Activated CD4-positive, CD25-positive, alpha-beta regulatory T cell (primary cell): Measurements from ENCODE around the gene KLHL12.
"Not testable (repeated sequence)": the region's sequence is repeated elsewhere in the genome, so short reads cannot be mapped to it uniquely, and the experiment has no call there.

ENCODE experiments used
- DNase-seq, 4 experiments: peaks; one replicate each; lab custom pipeline; 2025; lab: John Stamatoyannopoulos, UW

The KLHL12 gene

DNA sequence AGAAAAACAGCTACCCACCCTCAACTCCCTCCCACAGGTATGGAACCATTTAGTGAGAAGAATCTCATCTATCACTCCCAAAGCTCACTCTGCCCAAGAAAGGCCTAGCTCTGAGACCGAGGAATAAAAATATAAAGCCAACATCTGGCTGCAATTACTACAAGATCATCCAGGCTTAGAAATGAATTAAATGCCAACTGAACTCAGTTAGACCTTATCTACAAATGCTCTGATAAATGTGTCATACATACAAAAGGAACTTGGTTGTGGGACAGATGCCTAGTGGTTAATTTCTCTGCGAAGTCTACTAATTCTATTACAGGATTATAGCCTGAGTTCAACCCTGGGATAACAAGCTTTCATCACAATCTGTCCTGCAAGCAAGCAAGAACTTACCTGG is 24.4 kb upstream of the KLHL12 start:
- DNase-seq: no peak

GRCh38 chr1:202945483-202945882 is 18.4 kb upstream of the KLHL12 start:
- no peak for DNase-seq

- DNase-seq: no peak
These were observed 17.4 kb upstream of the KLHL12 start for GRCh38 chr1:202944438-202944921.

GRCh38 chr1:202942426-202942825 is 15.4 kb upstream of the KLHL12 start:
- no peak for DNase-seq

- no peak for DNase-seq
These were observed 14.3 kb upstream of the KLHL12 start for GRCh38 chr1:202941372-202941771.

DNA sequence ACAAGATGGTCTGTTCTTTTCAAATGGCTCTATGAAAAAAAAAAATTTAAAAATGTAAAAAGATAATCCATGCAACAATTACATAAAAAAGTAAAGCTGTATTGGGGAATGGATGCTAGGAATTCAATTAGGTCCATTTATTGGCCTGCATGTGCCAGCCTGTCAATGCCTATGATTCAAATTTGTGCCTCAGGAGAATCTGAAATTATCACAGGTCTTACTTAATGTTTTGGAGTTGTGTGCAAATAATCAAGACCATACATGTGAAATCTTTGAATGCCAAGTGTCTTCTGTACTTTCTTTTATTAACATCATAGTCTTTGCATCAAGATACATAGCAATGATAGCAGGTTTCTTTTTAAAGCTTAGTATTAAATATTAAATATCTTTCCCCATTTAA is 13.5 kb upstream of the KLHL12 start:
- DNase-seq: no peak

GRCh38 chr1:202938287-202938925 is 11.4 kb upstream of the KLHL12 start:
- DNase-seq: no peak

DNA sequence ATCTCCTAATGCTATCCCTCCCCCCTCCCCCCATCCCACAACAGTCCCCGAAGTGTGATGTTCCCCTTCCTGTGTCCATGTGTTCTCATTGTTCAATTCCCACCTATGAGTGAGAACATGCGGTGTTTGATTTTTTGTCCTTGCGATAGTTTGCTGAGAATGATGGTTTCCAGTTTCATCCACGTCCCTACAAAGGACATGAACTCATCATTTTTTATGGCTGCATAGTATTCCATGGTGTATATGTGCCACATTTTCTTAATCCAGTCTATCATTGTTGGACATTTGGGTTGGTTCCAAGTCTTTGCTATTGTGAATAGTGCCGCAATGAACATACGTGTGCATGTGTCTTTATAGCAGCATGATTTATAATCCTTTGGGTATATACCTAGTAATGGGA is 9.4 kb upstream of the KLHL12 start:
- not testable (repeated sequence) for DNase-seq

- DNase-seq: no peak
These were observed 8.8 kb upstream of the KLHL12 start for GRCh38 chr1:202935844-202936243.

DNA sequence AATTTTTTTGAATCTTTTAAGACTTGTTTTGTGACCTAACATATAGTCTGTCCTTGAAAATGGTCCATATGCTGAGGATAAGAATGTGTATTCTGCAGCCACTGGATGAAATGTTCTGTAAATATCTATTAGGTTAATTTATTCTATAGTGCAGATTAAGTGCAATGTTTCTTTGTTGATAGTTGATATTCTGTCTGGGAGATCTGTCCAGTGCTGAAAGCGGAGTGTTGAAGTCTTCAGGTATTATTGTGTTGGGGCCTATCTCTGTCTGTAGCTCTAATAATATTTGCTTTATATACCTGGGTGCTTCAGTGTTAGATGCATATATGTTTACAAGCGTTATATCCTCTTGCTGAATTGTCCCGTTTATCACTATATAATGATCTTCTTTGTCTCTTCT is 7.7 kb upstream of the KLHL12 start:
- no peak for DNase-seq

GRCh38 chr1:202932476-202932875 is 5.4 kb upstream of the KLHL12 start:
- DNase-seq: no peak

GRCh38 chr1:202923533-202923932 is 3.5 kb downstream of the KLHL12 start:
- no peak for DNase-seq

- no peak for DNase-seq
These were observed 7.4 kb downstream of the KLHL12 start for GRCh38 chr1:202919615-202920014.

- no peak for DNase-seq
These were observed 11.9 kb downstream of the KLHL12 start for GRCh38 chr1:202915146-202915545.

DNA sequence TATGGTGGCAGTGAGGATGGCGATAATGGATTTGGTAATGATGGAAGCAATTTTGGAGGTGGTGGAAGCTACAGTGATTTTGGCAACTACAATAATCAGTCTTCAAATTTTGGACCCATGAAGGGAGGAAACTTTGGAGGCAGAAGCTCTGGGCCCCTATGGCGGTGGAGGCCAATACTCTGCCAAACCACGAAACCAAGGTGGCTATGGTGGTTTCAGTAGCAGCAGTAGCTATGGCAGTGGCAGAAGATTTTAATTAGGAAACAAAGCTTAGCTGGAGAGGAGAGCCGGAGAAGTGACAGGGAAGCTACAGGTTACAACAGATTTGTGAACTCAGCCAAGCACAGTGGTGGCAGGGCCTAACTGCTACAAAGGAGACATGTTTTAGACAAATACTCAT is 14.6 kb downstream of the KLHL12 start:
- DNase-seq: not testable (repeated sequence)

- DNase-seq: no peak
These were observed 17.5 kb downstream of the KLHL12 start for GRCh38 chr1:202909494-202909893.

GRCh38 chr1:202908998-202909397 is 18.0 kb downstream of the KLHL12 start:
- DNase-seq: no peak

DNA sequence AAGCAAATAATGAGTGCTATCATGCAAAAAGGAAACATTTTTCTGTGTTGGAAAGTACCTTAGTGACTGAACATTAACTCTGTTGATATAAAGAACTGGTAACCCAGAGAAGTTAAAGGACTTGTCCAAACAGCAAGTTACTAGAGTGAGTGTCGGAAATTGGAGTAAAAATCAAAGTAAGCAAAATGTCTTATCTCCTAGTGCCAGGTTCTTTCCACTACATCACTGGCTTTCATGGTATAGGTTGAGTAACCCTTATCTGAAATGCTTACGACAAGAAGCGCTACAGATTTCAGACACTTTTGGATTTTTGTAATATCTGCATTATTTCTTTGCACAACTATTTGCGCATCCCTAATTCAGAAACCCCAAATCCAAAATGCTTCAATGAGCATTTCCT is 21.7 kb downstream of the KLHL12 start:
- DNase-seq: no peak

GRCh38 chr1:202903808-202904207 is 23.2 kb downstream of the KLHL12 start:
- not testable (repeated sequence) for DNase-seq

GRCh38 chr1:202901555-202901954 is 25.5 kb downstream of the KLHL12 start:
- DNase-seq: no peak

- no peak for DNase-seq
These were observed 34.5 kb downstream of the KLHL12 start for GRCh38 chr1:202892501-202892900.

GRCh38 chr1:202890392-202890791 is 36.6 kb downstream of the KLHL12 start:
- DNase-seq: no peak

- peak; percentile 90 to 93 (median 92) for DNase-seq
These were observed 38.3 kb downstream of the KLHL12 start, which contains the start of gene RABIF for GRCh38 chr1:202888531-202889360. TSS of gene RABIF (minus strand) at chr1:202889149. CDS start at chr1:202889098, 51 bp downstream.
